ENCODE results near the gene INPP5J.
"Not testable (repeated sequence)": the region's sequence is repeated elsewhere in the genome, so short reads cannot be mapped to it uniquely, and the experiment has no call there.

The INPP5J gene, protein sequence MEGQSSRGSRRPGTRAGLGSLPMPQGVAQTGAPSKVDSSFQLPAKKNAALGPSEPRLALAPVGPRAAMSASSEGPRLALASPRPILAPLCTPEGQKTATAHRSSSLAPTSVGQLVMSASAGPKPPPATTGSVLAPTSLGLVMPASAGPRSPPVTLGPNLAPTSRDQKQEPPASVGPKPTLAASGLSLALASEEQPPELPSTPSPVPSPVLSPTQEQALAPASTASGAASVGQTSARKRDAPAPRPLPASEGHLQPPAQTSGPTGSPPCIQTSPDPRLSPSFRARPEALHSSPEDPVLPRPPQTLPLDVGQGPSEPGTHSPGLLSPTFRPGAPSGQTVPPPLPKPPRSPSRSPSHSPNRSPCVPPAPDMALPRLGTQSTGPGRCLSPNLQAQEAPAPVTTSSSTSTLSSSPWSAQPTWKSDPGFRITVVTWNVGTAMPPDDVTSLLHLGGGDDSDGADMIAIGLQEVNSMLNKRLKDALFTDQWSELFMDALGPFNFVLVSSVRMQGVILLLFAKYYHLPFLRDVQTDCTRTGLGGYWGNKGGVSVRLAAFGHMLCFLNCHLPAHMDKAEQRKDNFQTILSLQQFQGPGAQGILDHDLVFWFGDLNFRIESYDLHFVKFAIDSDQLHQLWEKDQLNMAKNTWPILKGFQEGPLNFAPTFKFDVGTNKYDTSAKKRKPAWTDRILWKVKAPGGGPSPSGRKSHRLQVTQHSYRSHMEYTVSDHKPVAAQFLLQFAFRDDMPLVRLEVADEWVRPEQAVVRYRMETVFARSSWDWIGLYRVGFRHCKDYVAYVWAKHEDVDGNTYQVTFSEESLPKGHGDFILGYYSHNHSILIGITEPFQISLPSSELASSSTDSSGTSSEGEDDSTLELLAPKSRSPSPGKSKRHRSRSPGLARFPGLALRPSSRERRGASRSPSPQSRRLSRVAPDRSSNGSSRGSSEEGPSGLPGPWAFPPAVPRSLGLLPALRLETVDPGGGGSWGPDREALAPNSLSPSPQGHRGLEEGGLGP

GRCh38 chr22:31122532-31123291 lies at the start of gene INPP5J:
INPP5J (plus strand) TSS chr22:31122966; CDS start chr22:31123015, 49 bp downstream.
- DNase-seq: no peak

DNA sequence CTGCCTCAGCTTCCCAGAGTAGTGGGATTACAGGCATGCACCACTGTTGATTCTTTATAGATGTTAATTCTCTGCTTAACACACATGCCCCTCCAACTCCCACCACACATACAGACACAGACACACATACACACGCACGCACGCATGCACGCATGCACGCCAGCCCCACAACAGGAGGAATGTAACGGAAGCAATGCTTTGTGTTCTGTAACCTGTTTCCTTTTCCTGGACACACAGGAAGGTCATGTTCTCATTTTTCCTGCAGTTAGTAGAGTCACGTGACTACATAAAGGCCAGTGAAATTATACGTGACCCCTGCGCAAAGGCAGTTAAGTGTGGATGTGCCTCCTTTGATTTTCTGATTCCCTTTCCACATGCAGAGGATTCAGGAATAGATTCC lies 49.6 kb upstream of the INPP5J start:
- not testable (repeated sequence) for DNase-seq

- not testable (repeated sequence) for DNase-seq
These were observed 49.1 kb upstream of the INPP5J start for GRCh38 chr22:31073545-31074145.

DNA sequence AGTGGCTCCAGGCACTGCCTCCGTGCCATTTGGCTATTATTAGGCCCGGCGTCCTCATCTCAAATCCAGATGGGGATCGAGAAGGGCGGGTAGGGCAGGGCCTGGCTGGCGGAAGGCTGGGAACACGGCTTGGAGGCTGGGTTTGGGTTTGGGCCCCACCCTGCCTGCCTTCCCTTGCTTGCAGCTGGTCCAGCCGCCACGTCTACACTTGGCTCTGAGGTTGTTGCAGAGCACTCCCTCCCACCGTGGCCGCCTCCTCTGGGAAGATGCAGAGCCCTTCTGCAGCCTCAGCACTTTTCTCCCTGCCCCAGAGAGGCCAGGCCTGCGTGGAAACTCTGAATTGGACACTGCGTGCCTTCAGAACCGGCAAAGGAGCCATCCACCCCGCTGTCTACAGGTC lies 46.8 kb upstream of the INPP5J start:
- no peak for DNase-seq

GRCh38 chr22:31077681-31078080 lies 45.1 kb upstream of the INPP5J start:
- no peak for DNase-seq

GRCh38 chr22:31078389-31078788 lies 44.4 kb upstream of the INPP5J start:
- DNase-seq: not testable (repeated sequence)

DNA sequence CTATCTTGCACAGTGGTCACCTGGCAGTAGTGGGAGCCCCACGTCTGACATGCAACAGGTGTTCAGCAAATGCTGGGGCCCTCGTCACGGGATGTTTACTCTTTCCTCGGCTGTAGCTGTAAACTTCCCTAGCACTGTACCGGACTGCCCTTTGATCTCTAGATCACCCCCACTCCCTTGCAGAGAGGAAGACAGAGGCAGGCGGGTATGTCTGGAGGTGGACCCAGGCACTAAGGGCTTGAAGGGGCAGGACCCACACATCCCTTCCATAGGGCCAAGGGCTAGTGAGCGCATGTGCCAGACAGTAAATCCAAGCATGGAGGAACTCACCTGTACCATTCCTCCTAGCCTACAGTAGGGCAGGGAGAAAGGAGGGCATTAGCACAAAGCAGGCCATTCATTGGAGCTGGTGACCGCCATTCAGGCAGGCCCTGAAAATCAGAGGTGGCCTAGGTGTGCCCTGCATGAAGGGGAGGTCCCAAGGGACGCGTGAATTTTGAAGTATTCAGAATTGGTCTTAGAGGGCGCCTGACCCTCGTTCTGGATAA lies 43.6 kb upstream of the INPP5J start:
- DNase-seq: no peak

DNA sequence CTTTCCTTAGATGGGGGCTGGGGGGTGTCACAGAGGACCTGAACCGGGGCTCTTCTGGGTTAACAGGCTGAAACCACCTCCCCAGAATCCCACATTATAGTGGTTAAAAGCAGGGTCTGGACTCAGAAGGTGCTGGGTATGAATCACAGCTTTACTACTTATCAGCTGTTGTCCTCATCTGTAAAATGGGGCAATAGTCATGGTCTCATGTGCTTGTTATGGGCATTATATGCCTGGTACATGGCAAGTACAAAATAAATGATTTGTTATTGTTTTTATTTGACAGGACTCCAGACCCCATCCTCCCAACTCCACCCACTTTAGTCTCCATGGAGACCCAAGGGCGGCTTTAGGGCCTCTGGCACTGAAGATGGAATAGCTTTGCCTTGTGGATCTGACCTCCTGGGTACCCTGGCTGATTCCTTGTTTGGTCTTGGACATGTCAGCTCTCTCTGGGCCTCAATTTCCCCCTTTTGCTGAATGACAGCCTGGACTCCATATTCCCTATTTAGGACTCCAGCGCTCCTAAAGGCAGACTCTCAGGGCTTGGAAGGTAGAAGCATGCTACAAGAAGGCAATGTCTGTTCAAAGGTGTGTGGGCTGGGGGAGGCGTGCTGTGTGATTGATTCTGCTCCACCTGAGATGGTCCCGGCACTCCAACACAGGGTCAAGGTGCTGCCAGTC lies 42.5 kb upstream of the INPP5J start:
- no peak for DNase-seq

DNA sequence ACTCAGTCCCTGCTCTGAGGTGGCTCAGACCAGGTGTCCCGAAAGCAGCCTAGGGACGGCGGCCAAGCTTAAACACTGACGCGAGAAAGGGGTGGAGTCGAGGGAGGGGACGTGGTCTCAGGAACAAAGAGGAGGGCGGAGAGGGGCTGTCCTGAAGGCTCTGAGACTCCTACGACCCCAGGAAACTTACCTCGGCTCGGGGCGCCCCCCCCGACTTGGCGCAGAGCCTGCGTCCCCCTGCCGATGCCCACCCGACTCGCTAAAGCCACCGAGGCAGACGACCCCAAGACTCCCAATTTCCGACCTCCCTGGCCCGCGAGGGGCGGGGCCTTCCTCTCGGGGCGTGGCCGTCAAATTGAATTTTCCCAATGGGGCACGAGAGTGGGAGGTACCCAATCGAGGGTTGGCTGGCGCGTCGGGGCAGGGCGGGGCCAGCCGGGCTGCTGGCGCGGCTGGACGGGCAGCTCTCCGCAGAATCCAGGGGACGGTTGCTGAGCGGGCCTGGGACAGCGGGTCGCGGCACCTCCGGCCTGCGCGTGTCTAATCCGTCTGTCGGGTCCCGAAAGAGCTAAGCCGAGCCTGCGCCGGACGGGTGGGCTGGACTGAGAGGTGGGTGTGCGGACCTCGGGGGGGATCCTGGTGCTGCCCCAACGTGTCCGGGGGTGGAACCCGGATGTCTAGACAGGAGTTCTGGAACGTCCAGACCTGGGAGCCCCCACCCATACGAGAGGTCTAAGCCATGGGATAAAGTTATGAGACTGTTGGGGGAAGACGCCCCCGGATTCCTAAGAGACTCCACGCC lies 41.7 kb upstream of the INPP5J start, which contains the start of gene SMTN:
Gene SMTN (plus strand): TSS at position 471 of the 802 bp plus-strand sequence. CDS start 1,941 bp downstream, outside the sequence.
- peak; percentile 86 to 91 for DNase-seq

GRCh38 chr22:31081963-31082605 lies 40.7 kb upstream of the INPP5J start:
- DNase-seq: no peak

DNA sequence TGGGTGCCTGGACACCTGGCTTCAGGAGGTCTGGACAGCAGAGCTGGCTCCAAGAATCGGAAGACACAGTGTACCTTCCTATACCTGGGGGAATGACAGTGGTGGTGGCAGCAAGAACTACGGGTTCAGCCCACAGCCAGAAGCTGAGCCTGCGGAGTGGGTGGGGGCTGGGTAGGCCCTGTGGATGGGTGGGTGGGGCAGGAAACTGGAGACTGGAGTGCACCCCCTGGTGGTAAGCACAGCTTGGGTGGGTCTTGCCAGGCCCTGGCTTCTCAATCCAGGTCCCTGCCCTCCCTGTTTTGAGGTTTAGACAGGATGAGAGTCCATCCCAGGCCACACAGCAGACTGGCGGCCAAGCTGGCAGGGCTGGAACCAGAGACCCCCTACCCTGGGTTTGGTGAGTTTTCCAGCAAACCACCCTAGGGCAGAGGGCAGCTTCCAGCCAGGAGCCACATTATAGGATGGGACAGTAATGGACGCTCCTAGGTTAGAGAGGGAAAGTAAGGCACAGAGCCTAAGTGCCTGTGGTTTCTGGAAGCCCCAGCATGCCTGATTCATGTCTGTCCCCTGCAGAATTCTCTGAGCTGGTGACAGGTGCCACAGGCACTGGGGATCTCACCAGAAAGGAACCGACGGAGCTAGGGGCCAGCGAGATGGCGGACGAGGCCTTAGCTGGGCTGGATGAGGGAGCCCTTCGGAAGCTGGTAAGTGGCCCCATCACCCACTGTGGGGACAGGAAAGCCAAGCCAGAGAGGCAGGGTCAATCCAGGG lies 40.0 kb upstream of the INPP5J start:
- peak; percentile 43 for DNase-seq

DNA sequence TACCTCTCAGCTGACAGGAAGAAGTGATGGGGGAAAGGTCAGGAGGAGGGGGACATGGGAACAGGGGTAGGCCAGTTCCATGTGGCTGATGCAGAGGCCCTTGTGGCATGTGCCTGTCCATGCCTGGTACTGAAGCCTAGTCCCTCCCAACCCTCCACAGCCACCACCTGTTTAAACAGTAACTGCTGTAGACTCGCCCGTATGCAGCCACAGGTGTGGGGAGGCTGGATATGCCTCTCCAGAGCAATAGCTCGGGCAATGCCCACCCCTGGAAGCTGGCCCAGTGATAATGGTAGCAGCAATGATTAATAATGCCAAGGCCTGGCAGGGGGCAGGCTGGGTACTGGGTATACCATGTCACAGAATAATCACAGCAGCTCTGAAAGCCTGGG lies 39.4 kb upstream of the INPP5J start:
- DNase-seq: no peak

DNA sequence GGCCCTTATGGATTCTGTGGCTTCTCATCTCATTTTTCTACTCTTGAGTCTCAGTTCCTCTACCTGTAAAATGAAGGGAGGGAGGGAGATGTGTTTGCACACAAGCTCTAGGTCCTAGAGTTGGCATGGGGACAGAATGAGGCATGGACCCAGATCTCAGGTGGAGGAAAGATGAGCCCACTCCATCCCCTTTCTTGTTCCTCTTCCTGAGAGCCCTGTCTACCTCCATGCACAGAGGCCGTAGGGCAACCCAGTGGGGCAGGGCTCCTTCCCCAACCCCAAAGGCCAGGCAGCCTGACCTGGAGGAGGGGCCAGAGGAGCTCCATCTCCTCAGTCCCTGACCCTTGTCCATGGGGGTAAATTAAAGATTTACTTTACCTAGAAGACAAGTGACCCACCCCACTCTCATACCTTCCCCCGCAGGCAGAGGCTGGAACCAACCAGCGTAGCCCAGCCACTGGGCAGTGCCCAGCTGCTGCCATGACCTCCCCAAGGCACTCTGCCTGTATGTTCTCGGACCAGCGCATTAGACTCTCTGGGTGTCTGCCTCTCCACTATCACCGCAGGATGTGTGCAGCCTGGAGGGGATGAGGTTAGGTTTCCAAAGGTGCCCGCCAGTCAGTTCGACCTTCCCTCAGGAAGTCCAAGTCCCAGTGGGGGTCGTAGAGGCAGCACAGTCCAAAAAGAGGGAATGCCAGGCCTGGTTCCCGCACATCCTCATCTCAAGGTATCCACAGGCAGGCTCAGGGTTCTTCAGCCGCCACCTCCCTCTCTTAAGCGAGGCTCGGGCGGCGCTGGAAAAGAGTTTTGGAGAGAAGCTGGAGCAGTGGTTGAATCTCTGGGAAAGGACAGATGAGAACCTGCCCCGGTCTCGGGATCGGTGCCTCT lies 38.6 kb upstream of the INPP5J start:
- DNase-seq: no peak

GRCh38 chr22:31084811-31085492 lies 37.8 kb upstream of the INPP5J start:
- DNase-seq: peak; percentile 79 to 85

DNA sequence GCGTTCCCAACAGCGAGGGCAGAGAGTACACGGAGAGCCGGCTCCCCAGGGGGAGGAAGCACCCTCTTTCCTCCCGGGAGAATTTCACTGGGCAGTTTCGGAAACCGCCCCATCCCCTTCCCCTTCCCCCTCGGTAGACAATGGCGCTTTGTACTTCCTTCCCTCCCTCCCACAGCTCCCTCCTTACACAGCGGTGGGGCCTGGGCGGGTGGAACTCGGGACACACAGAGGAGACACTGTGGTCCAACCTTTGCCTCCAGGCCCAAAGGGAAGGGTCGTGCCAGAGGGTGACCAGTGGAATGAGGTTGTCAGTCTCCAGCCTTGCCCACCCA lies 37.3 kb upstream of the INPP5J start:
- no peak for DNase-seq

DNA sequence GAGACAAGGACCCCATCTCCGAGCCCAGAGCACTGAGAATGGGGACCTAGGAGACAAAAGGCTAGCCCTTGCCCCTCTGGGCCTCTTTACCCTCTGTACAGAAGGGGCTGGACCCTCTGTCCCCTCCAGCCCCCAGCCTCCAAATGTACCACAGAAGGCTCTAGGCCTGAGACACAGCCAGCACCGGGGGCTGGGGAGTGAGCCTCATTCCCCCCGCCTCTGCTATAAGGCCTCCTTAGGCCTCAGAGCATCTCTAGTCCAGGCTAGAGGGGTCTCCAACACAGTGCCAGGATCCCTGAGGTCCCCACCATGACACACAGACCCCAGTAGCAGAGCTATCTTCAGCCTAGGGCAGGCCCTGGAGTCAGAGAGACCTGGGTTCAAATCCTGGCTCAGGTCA lies 36.8 kb upstream of the INPP5J start:
- no peak for DNase-seq

- DNase-seq: no peak
These were observed 35.9 kb upstream of the INPP5J start for GRCh38 chr22:31086703-31087330.
